AG09319 (cell line): ENCODE data around the gene PRKD1.

Experiments
- DNase-seq: peaks from one replicate; pipeline ENCODE4 v3.0.0-alpha.2; 2010; ENCODE audit warnings: low read depth; ENCODE audit errors: extremely low read depth
- TF ChIP-seq, protein P1 (sequence below): IDR thresholded peaks from 2 replicates; pipeline ENCODE4 v1.5.1; 2011; ENCODE audit warnings: low read depth, mild to moderate bottlenecking, inconsistent platforms, low read length, moderate library complexity

PRKD1 gene

DNA sequence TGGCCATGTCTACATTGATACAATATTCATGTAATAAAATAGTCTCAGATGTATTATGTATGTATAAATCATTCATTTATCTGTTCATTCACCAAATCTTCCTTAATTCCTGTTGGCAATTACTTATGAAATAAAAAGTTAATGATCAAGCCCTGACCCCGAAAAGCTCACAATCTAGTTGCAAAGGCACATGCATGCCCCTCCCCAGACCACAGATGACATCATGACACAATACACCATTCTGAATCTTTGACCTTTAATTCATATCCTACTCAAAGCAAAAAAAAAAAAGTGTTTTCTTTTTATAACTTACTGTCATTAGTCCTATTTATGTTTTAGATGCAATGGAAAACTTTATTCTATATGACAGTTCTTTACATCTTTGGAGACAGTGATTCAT is 346.9 kb downstream of the PRKD1 start:
- DNase-seq, result no peak
- TF ChIP-seq, protein P1, sequence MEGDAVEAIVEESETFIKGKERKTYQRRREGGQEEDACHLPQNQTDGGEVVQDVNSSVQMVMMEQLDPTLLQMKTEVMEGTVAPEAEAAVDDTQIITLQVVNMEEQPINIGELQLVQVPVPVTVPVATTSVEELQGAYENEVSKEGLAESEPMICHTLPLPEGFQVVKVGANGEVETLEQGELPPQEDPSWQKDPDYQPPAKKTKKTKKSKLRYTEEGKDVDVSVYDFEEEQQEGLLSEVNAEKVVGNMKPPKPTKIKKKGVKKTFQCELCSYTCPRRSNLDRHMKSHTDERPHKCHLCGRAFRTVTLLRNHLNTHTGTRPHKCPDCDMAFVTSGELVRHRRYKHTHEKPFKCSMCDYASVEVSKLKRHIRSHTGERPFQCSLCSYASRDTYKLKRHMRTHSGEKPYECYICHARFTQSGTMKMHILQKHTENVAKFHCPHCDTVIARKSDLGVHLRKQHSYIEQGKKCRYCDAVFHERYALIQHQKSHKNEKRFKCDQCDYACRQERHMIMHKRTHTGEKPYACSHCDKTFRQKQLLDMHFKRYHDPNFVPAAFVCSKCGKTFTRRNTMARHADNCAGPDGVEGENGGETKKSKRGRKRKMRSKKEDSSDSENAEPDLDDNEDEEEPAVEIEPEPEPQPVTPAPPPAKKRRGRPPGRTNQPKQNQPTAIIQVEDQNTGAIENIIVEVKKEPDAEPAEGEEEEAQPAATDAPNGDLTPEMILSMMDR, result no peak

DNA sequence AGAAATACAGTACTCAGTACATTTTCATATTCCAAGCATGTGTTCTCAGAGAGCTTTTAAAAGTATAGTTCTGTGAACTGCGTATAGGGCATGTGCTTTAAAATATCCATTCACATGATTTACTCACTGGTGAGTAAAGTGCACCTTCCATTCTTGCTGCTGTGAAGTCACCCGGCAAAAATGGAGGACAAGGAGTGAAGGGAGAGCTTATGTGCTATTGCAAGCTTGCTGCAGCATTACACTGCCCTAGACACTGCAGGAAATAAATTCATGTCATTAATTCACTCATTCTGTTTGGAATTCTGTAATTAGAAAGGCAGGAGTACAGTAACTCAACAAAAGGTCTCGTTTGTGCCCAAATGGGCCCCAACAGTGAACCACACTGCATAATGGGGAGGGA is 347.8 kb downstream of the PRKD1 start:
- DNase-seq, result no peak
- TF ChIP-seq, protein P1, result no peak

GRCh38 chr14:29576927-29577326 is 350.7 kb downstream of the PRKD1 start:
- TF ChIP-seq, protein P1, result no peak
- DNase-seq, result no peak

GRCh38 chr14:29569194-29569593 is 358.5 kb downstream of the PRKD1 start:
- TF ChIP-seq, protein P1, result no peak

GRCh38 chr14:29566194-29566593 is 361.5 kb downstream of the PRKD1 start:
- TF ChIP-seq, protein P1, result no peak
- DNase-seq, result no peak

More at GRCh38 chr14:29569194-29569593, 358.5 kb downstream of the PRKD1 start:
- no peak for DNase-seq

GRCh38 chr14:29558516-29558915 is 369.1 kb downstream of the PRKD1 start:
- TF ChIP-seq, protein P1, result no peak
- peak; percentile 35 for DNase-seq

GRCh38 chr14:29554335-29554734 is 373.3 kb downstream of the PRKD1 start:
- DNase-seq, result no peak
- TF ChIP-seq, protein P1, result no peak

DNA sequence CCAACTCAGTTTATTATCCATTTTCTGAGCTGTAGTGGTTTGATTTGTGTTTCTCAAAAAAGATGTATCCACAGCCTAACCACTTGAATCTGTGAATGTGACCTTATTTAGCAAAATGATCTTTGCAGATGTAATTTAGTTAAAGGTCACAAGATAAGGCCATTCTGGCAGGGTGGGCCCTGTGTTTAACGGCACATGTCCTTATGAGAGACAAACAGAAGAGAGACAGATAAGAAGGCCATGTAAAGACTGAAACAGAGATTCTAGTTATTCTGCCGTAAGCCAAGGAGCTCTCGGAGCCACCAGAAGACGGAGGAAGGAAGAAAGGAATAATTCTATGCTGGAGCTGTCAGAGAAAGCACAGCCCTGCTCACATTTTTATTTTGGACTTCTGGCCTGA is 374.2 kb downstream of the PRKD1 start:
- TF ChIP-seq, protein P1, result no peak
- no peak for DNase-seq
